UCSD-AML1 (cell line): ENCODE results near the gene PEAR1.
"Not testable (repeated sequence)": the region's sequence is repeated elsewhere in the genome, so short reads cannot be mapped to it uniquely, and the experiment has no call there.

Experiments used
- DNase-seq: peaks from one replicate; lab custom pipeline; 2025; ENCODE audit not compliant: unreplicated experiment; lab: John Stamatoyannopoulos, UW

The PEAR1 gene

GRCh38 chr1:156913809-156914387 is 20.4 kb downstream of the PEAR1 start:
- DNase-seq, result no peak

GRCh38 chr1:156914440-156914856 is 20.9 kb downstream of the PEAR1 start:
- DNase-seq, result no peak

- DNase-seq, result peak; percentile 87
Measured at GRCh38 chr1:156920233-156921052, 26.9 kb downstream of the PEAR1 start, which contains the start of gene LRRC71. Gene LRRC71 (plus strand): TSS chr1:156920632. CDS start chr1:156920804, 172 bp downstream.

GRCh38 chr1:156921053-156921529 is 27.6 kb downstream of the PEAR1 start:
- DNase-seq, result no peak

- no peak for DNase-seq
Measured at GRCh38 chr1:156922986-156923669, 29.6 kb downstream of the PEAR1 start.

- DNase-seq, result no peak
Measured at GRCh38 chr1:156923670-156924477, 30.4 kb downstream of the PEAR1 start.

- no peak for DNase-seq
Measured at GRCh38 chr1:156924478-156925153, 31.1 kb downstream of the PEAR1 start.

GRCh38 chr1:156925154-156926010 is 31.9 kb downstream of the PEAR1 start:
- DNase-seq, result no peak

GRCh38 chr1:156926175-156926574 is 32.7 kb downstream of the PEAR1 start:
- DNase-seq, result peak; percentile 25

- DNase-seq, result not testable (repeated sequence)
Measured at GRCh38 chr1:156926695-156927094, 33.2 kb downstream of the PEAR1 start.

- peak; percentile 81 for DNase-seq
Measured at GRCh38 chr1:156927215-156928042, 33.9 kb downstream of the PEAR1 start.

- DNase-seq, result no peak
Measured at GRCh38 chr1:156928043-156928602, 34.6 kb downstream of the PEAR1 start.

- DNase-seq, result peak; percentile 23
Measured at GRCh38 chr1:156929596-156930238, 36.2 kb downstream of the PEAR1 start.

- DNase-seq, result no peak
Measured at GRCh38 chr1:156930483-156930882, 37.0 kb downstream of the PEAR1 start.

- DNase-seq, result no peak
Measured at GRCh38 chr1:156931211-156931952, 37.9 kb downstream of the PEAR1 start.

- DNase-seq, result no peak
Measured at GRCh38 chr1:156931974-156932710, 38.6 kb downstream of the PEAR1 start.
